Activated B cell treated with CpG ODN at 0.5 μM for 24 hours (primary cell): ENCODE measurements around the gene PNKD. TPM values are rescaled to one million over a fixed set of nuclear protein-coding genes. Genes with fewer than 3 reads are reported as not detected.
A peak's percentile ranks its signal among the peaks of the same experiment; 100 is the strongest.

Experiments used
- ATAC-seq: fragments of 200-7000 bp; cut with Tn5 transposase; one replicate; pipeline ENCODE4 v1.10.0; 2021; ENCODE audit warnings: low read depth, mild to moderate bottlenecking, moderate library complexity
- CTCF ChIA-PET: fragments of 350-600 bp; sonication (Branson Sonifier 250); formaldehyde crosslinking; loops from one replicate; lab custom pipeline; 2021; ENCODE audit warnings: antibody characterized with exemption; lab: Charles Lee
- POLR2A ChIA-PET: fragments of 350-600 bp; sonication (Branson Sonifier 250); formaldehyde crosslinking; loops from one replicate; lab custom pipeline; 2021; ENCODE audit warnings: antibody characterized with exemption; lab: Charles Lee
- DNase-seq: peaks from one replicate; pipeline ENCODE4 v3.0.0; 2022
- H3K27ac Mint-ChIP-seq: one replicate; pipeline ENCODE4 v1.8.0; 2020; ENCODE audit warnings: mixed read lengths
- H3K27me3 Mint-ChIP-seq: one replicate; pipeline ENCODE4 v1.8.0; 2021; ENCODE audit warnings: mixed read lengths
- H3K36me3 Mint-ChIP-seq: one replicate; pipeline ENCODE4 v1.8.0; 2021; ENCODE audit warnings: low read depth, mixed read lengths
- H3K4me1 Mint-ChIP-seq: one replicate; pipeline ENCODE4 v1.8.0; 2021; ENCODE audit warnings: mixed read lengths
- H3K4me3 Mint-ChIP-seq: one replicate; pipeline ENCODE4 v1.8.0; 2020; ENCODE audit warnings: mild to moderate bottlenecking, mixed read lengths
- H3K9me3 Mint-ChIP-seq: one replicate; pipeline ENCODE4 v1.8.0; 2020; ENCODE audit warnings: mixed read lengths
- CTCF ChIP-seq: fragments of 200-600 bp; IDR thresholded peaks from one replicate; pipeline ENCODE4 v1.8.0; 2022; ENCODE audit warnings: antibody characterized with exemption, mild to moderate bottlenecking
- intact Hi-C: fragments of 100-400 bp; cut with micrococcal nuclease; formaldehyde crosslinking; loops from one replicate; pipeline ENCODE4 v1.15.1; 2024
- total RNA-seq: library from RNA; stranded (reverse); gene quantifications from 2 replicates; pipeline ENCODE4 v1.2.3, GENCODE V29; 2022

Gene PNKD
- total RNA-seq, 1 donor from 2014 or later, result 21.0 TPM

GRCh38 chr2:218261423-218262236 lies 8.7 kb upstream of the PNKD start:
- ChIA-PET CTCF (no interaction called here), POLR2A (interaction anchor here (0.8 to 8.4 kb wide), 3 partner anchors 9 to 43 kb away, joined by 3 to 94 read pairs (median 8); partner anchors contain the start of genes AAMP, ARPC2 and PNKD)
- H3K27ac Mint-ChIP-seq, result peak overlapping the region; percentile 78
- no peaks in the 10 kb centered on the region for H3K9me3 Mint-ChIP-seq
- DNase-seq, result no peak
- H3K4me3 Mint-ChIP-seq, result peak overlapping the region; percentile 24
- intact Hi-C loops, result no loop called here
- peaks cover 36% of the 10 kb centered on the region for H3K36me3 Mint-ChIP-seq
- H3K4me1 Mint-ChIP-seq, result peaks cover 65% of the 10 kb centered on the region
- no peak for TF ChIP-seq CTCF
- H3K27me3 Mint-ChIP-seq, result no peaks in the 10 kb centered on the region
- no peak for ATAC-seq

- ChIA-PET POLR2A (interaction anchor here (1.6 to 8.4 kb wide), 2 partner anchors 8 to 44 kb away, joined by 8 to 94 read pairs; partner anchors contain the start of genes AAMP, ARPC2 and PNKD), CTCF (no interaction called here)
- no peak for TF ChIP-seq CTCF
- Mint-ChIP-seq H3K36me3 (peaks cover 36% of the 10 kb centered on the region), H3K4me3 (no peak overlapping the region), H3K27me3 (no peaks in the 10 kb centered on the region), H3K4me1 (peaks cover 62% of the 10 kb centered on the region), H3K27ac (no peak overlapping the region), H3K9me3 (no peaks in the 10 kb centered on the region)
- DNase-seq (no peak), ATAC-seq (no peak)
- intact Hi-C loops, result no loop called here
Observed at GRCh38 chr2:218262237-218262600, 8.1 kb upstream of the PNKD start.

GRCh38 chr2:218262631-218263586 lies 7.4 kb upstream of the PNKD start:
- Mint-ChIP-seq H3K4me3 (no peak overlapping the region), H3K4me1 (peaks cover 60% of the 10 kb centered on the region), H3K27me3 (no peaks in the 10 kb centered on the region), H3K36me3 (peaks cover 42% of the 10 kb centered on the region), H3K27ac (no peak overlapping the region), H3K9me3 (no peaks in the 10 kb centered on the region)
- ChIA-PET POLR2A (interaction anchor here (8.4 kb wide), 1 partner anchor 45 kb away, joined by 94 read pairs; the partner anchor contains the start of gene ARPC2), CTCF (no interaction called here)
- intact Hi-C loops, result no loop called here
- DNase-seq (no peak), ATAC-seq (no peak)
- TF ChIP-seq CTCF, result no peak

GRCh38 chr2:218263817-218264641 lies 6.3 kb upstream of the PNKD start:
- no peaks in the 10 kb centered on the region for H3K9me3 Mint-ChIP-seq
- ChIA-PET POLR2A (no interaction called here), CTCF (no interaction called here)
- H3K4me1 Mint-ChIP-seq, result peaks cover 55% of the 10 kb centered on the region
- no peak for TF ChIP-seq CTCF
- intact Hi-C loops, result no loop called here
- ATAC-seq (no peak), DNase-seq (no peak)
- H3K27ac Mint-ChIP-seq, result no peak overlapping the region
- peaks cover 42% of the 10 kb centered on the region for H3K36me3 Mint-ChIP-seq
- H3K27me3 Mint-ChIP-seq, result no peaks in the 10 kb centered on the region
- no peak overlapping the region for H3K4me3 Mint-ChIP-seq
